Measurements from ENCODE around the gene METTL26. TPM values are rescaled to one million over a fixed set of nuclear protein-coding genes. Genes with fewer than 3 reads are reported as not detected.

Gene METTL26
- total RNA-seq, 1 donor from 2014 or later: 48.7 TPM

- ChIA-PET POLR2A (interaction anchor here (0.6 to 4.0 kb wide), 7 partner anchors 10 to 61 kb away, joined by 3 to 13 read pairs (median 4); partner anchors contain the start of genes METTL26 and STUB1), CTCF (interaction anchor here (1.2 kb wide), 1 partner anchor 56 kb away, joined by 4 read pairs; no protein-coding TSS in a partner anchor)
- TF ChIP-seq CTCF (IDR thresholded peaks at IDR 0.05): no peak
- ATAC-seq (ENCODE audit: low read depth): peak; percentile 85
- Mint-ChIP-seq H3K27me3 (no peaks in the 10 kb centered on the region), H3K4me3 (peak within 1 kb of the TSS; percentile 84), H3K27ac (peak within 1 kb of the TSS; percentile 85), H3K9me3 (no peaks in the 10 kb centered on the region), H3K4me1 (peaks cover 22% of the 10 kb centered on the region), H3K36me3 (ENCODE audit: low read depth) (no peaks in the 10 kb centered on the region)
- peak; percentile 93 for DNase-seq
- intact Hi-C loops (cut with micrococcal nuclease): loop anchor here (1.0 to 2.0 kb wide), 4 partner anchors 11 to 35 kb away; partner anchors contain the start of genes JMJD8, METTL26 and RHOT2
Observed at GRCh38 chr16:648781-649589, 12.9 kb upstream of the METTL26 start, which contains the start of gene WDR90. TSS of gene WDR90 (plus strand) at chr16:649365. CDS start at chr16:649417, 52 bp downstream.

GRCh38 chr16:648071-648780 lies 12.1 kb upstream of the METTL26 start:
- Mint-ChIP-seq H3K27me3 (no peaks in the 10 kb centered on the region), H3K4me3 (peak overlapping the region; percentile 84), H3K27ac (peak overlapping the region; percentile 85), H3K9me3 (no peaks in the 10 kb centered on the region), H3K36me3 (ENCODE audit: low read depth) (no peaks in the 10 kb centered on the region), H3K4me1 (peaks cover 25% of the 10 kb centered on the region)
- intact Hi-C loops (cut with micrococcal nuclease): loop anchor here (2.0 kb wide), 1 partner anchor 21 kb away; the partner anchor contains the start of gene RHOT2
- ChIA-PET CTCF (interaction anchor here (0.6 to 1.2 kb wide), 2 partner anchors 8 to 55 kb away, joined by 3 to 4 read pairs; no protein-coding TSS in a partner anchor), POLR2A (interaction anchor here (0.5 to 4.0 kb wide), 3 partner anchors 12 to 261 kb away, joined by 5 to 13 read pairs (median 10); partner anchors contain the start of genes METTL26 and STUB1)
- ATAC-seq (ENCODE audit: low read depth) (peak; percentile 13), DNase-seq (no peak)
- no peak for TF ChIP-seq CTCF (IDR thresholded peaks at IDR 0.05)

GRCh38 chr16:647173-647902 lies 11.2 kb upstream of the METTL26 start:
- ATAC-seq (ENCODE audit: low read depth) (no peak), DNase-seq (no peak)
- Mint-ChIP-seq H3K4me3 (peak overlapping the region; percentile 35), H3K27me3 (no peaks in the 10 kb centered on the region), H3K9me3 (no peaks in the 10 kb centered on the region), H3K4me1 (peaks cover 29% of the 10 kb centered on the region), H3K36me3 (ENCODE audit: low read depth) (no peaks in the 10 kb centered on the region), H3K27ac (no peak overlapping the region)
- ChIA-PET CTCF (interaction anchor here (0.6 kb wide), 1 partner anchor 7 kb away, joined by 3 read pairs; no protein-coding TSS in a partner anchor), POLR2A (interaction anchor here (1.7 to 4.0 kb wide), 2 partner anchors 11 to 33 kb away, joined by 10 to 13 read pairs; partner anchors contain the start of genes METTL26 and STUB1)
- intact Hi-C loops (cut with micrococcal nuclease): no loop called here
- TF ChIP-seq CTCF (IDR thresholded peaks at IDR 0.05): no peak

- intact Hi-C loops (cut with micrococcal nuclease): no loop called here
- no peaks in the 10 kb centered on the region for H3K36me3 Mint-ChIP-seq (ENCODE audit: low read depth)
- DNase-seq (no peak), ATAC-seq (ENCODE audit: low read depth) (no peak)
- H3K27me3 Mint-ChIP-seq: no peaks in the 10 kb centered on the region
- CTCF ChIA-PET: no interaction called here
- no peak for TF ChIP-seq CTCF (IDR thresholded peaks at IDR 0.05)
- no peak overlapping the region for H3K27ac Mint-ChIP-seq
- peaks cover 29% of the 10 kb centered on the region for H3K4me1 Mint-ChIP-seq
- H3K9me3 Mint-ChIP-seq: no peaks in the 10 kb centered on the region
- POLR2A ChIA-PET: interaction anchor here (4.0 kb wide), 1 partner anchor 34 kb away, joined by 13 read pairs; the partner anchor contains the start of gene STUB1
- H3K4me3 Mint-ChIP-seq: peak overlapping the region; percentile 35
Observed at GRCh38 chr16:646679-647172, 10.6 kb upstream of the METTL26 start.
